ENCODE results near the gene NEURL1. TPM values are rescaled to one million over a fixed set of nuclear protein-coding genes. Genes with fewer than 3 reads are reported as not detected.
A peak's percentile ranks its signal among the peaks of the same experiment; 100 is the strongest.

Gene NEURL1
- total and polyA plus RNA-seq, 2 experiments from 2014 or later = 1.1 to 1.5 TPM

GRCh38 chr10:103447187-103447586 is 46.3 kb upstream of the NEURL1 start:
- TF ChIP-seq EZH2phosphoT487 (IDR thresholded peaks at IDR 0.05; ENCODE audit: insufficient read depth, low read depth) (no peak), EZH2 (IDR thresholded peaks at IDR 0.05; ENCODE audit: insufficient read depth, poor library complexity, severe bottlenecking) (no peak)
- DNase-seq = no peak
- Histone ChIP-seq H3F3A (ENCODE audit: insufficient read depth) (peaks cover 66% of the 10 kb centered on the region), H3K9ac (peak overlapping the region; percentile 75; the same call in 1 of the 2 replicates), H4K20me1 (ENCODE audit: insufficient read depth) (no peaks in the 10 kb centered on the region), H3K4me1 (ENCODE audit: insufficient read depth) (peaks cover 48% of the 10 kb centered on the region), H3K79me2 (ENCODE audit: insufficient read depth) (peaks cover 62% of the 10 kb centered on the region), H3K4me3 (no peak overlapping the region), H3K36me3 (ENCODE audit: low read depth) (peaks cover 47% of the 10 kb centered on the region), H3K27me3 (replicated peaks; ENCODE audit: insufficient read depth) (no peaks in the 10 kb centered on the region), H3K27ac (peak overlapping the region; percentile 96), H3K9me2 (ENCODE audit: insufficient read depth) (no peaks in the 10 kb centered on the region), H2AFZ (no peak overlapping the region), H3K4me2 (ENCODE audit: unreplicated experiment) (no peak overlapping the region), H3K9me3 (ENCODE audit: low read depth) (no peaks in the 10 kb centered on the region)
- WGBS, 2 experiments (ENCODE audit: low coverage in 1 of 2, low lambda C conversion rate in 2 of 2, missing lambda C conversion rate in 2 of 2) = 85 to 91% methylated on average over 23 of the region's 23 CpGs
- in situ Hi-C loops (cut with MboI) = no loop called here

- in situ Hi-C loops (cut with MboI) = no loop called here
- H3K36me3 ChIP-seq (ENCODE audit: low read depth) = peaks cover 39% of the 10 kb centered on the region
Measured at GRCh38 chr10:103448746-103449145, 44.8 kb upstream of the NEURL1 start.

GRCh38 chr10:103449208-103450144 is 44.0 kb upstream of the NEURL1 start:
- H3K4me3 ChIP-seq = peak overlapping the region; percentile 90; the same call in 1 of the 2 replicates
- no peaks in the 10 kb centered on the region for H3K9me2 ChIP-seq (ENCODE audit: insufficient read depth)
- H3K4me1 ChIP-seq (ENCODE audit: insufficient read depth) = peaks cover 55% of the 10 kb centered on the region
- TF ChIP-seq EZH2 (IDR thresholded peaks at IDR 0.05; ENCODE audit: insufficient read depth, poor library complexity, severe bottlenecking) (no peak), EZH2phosphoT487 (IDR thresholded peaks at IDR 0.05; ENCODE audit: insufficient read depth, low read depth) (no peak)
- H3K79me2 ChIP-seq (ENCODE audit: insufficient read depth) = peaks cover 62% of the 10 kb centered on the region
- H2AFZ ChIP-seq = no peak overlapping the region
- H3K9me3 ChIP-seq (ENCODE audit: low read depth) = no peaks in the 10 kb centered on the region
- H3K27ac ChIP-seq = peak overlapping the region; percentile 88
- H3K36me3 ChIP-seq (ENCODE audit: low read depth) = peaks cover 34% of the 10 kb centered on the region
- peak overlapping the region; percentile 91 for H3K4me2 ChIP-seq (ENCODE audit: unreplicated experiment)
- 70 to 76% methylated on average over 32 to 34 of the region's 34 CpGs for WGBS, 2 experiments (ENCODE audit: low coverage in 1 of 2, low lambda C conversion rate in 2 of 2, missing lambda C conversion rate in 2 of 2)
- peak overlapping the region; percentile 92 for H3K9ac ChIP-seq
- DNase-seq = peak; percentile 30
- H3K27me3 ChIP-seq (replicated peaks; ENCODE audit: insufficient read depth) = no peaks in the 10 kb centered on the region
- H4K20me1 ChIP-seq (ENCODE audit: insufficient read depth) = no peaks in the 10 kb centered on the region
- peaks cover 54% of the 10 kb centered on the region for H3F3A ChIP-seq (ENCODE audit: insufficient read depth)
- in situ Hi-C loops (cut with MboI) = no loop called here

More at GRCh38 chr10:103448746-103449145, 44.8 kb upstream of the NEURL1 start:
- Histone ChIP-seq H3K27ac (peak overlapping the region; percentile 88), H2AFZ (no peak overlapping the region), H3K9ac (peak overlapping the region; percentile 92), H3K27me3 (replicated peaks; ENCODE audit: insufficient read depth) (no peaks in the 10 kb centered on the region), H3K79me2 (ENCODE audit: insufficient read depth) (peaks cover 62% of the 10 kb centered on the region), H3K9me3 (ENCODE audit: low read depth) (no peaks in the 10 kb centered on the region), H4K20me1 (ENCODE audit: insufficient read depth) (no peaks in the 10 kb centered on the region), H3K4me1 (ENCODE audit: insufficient read depth) (peaks cover 55% of the 10 kb centered on the region), H3K4me3 (peak overlapping the region; percentile 90), H3F3A (ENCODE audit: insufficient read depth) (peaks cover 57% of the 10 kb centered on the region), H3K9me2 (ENCODE audit: insufficient read depth) (no peaks in the 10 kb centered on the region), H3K4me2 (ENCODE audit: unreplicated experiment) (peak overlapping the region; percentile 91)
- DNase-seq = peak; percentile 97
- WGBS, 2 experiments (ENCODE audit: low coverage in 1 of 2, low lambda C conversion rate in 2 of 2, missing lambda C conversion rate in 2 of 2) = 0% methylated on average over 1 of the region's 1 CpG
- TF ChIP-seq EZH2phosphoT487 (IDR thresholded peaks at IDR 0.05; ENCODE audit: insufficient read depth, low read depth) = no peak
- TF ChIP-seq EZH2 (IDR thresholded peaks at IDR 0.05; ENCODE audit: insufficient read depth, poor library complexity, severe bottlenecking) = no peak

GRCh38 chr10:103450201-103450695 is 43.3 kb upstream of the NEURL1 start:
- H3K9me2 ChIP-seq (ENCODE audit: insufficient read depth) = no peaks in the 10 kb centered on the region
- H3K4me2 ChIP-seq (ENCODE audit: unreplicated experiment) = peak overlapping the region; percentile 91
- in situ Hi-C loops (cut with MboI) = no loop called here
- H3K36me3 ChIP-seq (ENCODE audit: low read depth) = peaks cover 27% of the 10 kb centered on the region
- H3K79me2 ChIP-seq (ENCODE audit: insufficient read depth) = peaks cover 60% of the 10 kb centered on the region
- peaks cover 55% of the 10 kb centered on the region for H3K4me1 ChIP-seq (ENCODE audit: insufficient read depth)
- H3K9me3 ChIP-seq (ENCODE audit: low read depth) = no peaks in the 10 kb centered on the region
- H3K4me3 ChIP-seq = peak overlapping the region; percentile 90
- WGBS, 2 experiments (ENCODE audit: low coverage in 1 of 2, low lambda C conversion rate in 2 of 2, missing lambda C conversion rate in 2 of 2) = 38 to 41% methylated on average over 12 of the region's 12 CpGs
- no peaks in the 10 kb centered on the region for H4K20me1 ChIP-seq (ENCODE audit: insufficient read depth)
- H2AFZ ChIP-seq = no peak overlapping the region
- TF ChIP-seq EZH2 (IDR thresholded peaks at IDR 0.05; ENCODE audit: insufficient read depth, poor library complexity, severe bottlenecking) (no peak), EZH2phosphoT487 (IDR thresholded peaks at IDR 0.05; ENCODE audit: insufficient read depth, low read depth) (no peak)
- H3K27ac ChIP-seq = peak overlapping the region; percentile 88
- H3K27me3 ChIP-seq (replicated peaks; ENCODE audit: insufficient read depth) = no peaks in the 10 kb centered on the region
- peaks cover 46% of the 10 kb centered on the region for H3F3A ChIP-seq (ENCODE audit: insufficient read depth)
- peak overlapping the region; percentile 92 for H3K9ac ChIP-seq
- no peak for DNase-seq

Data from GM23248 (cell line).